HepG2 (cell line): ENCODE results near the gene CABLES2. TPM values are rescaled to one million over a fixed set of nuclear protein-coding genes. Genes with fewer than 3 reads are reported as not detected.

Experiments used
- KAT8 ChIP-seq: IDR thresholded peaks from 2 replicates; pipeline ENCODE4 v1.6.1; 2016; ENCODE audit warnings: missing genetic modification reagents, missing compliant biosample characterization
- NFATC3 ChIP-seq: sonication (generic); formaldehyde crosslinking; IDR thresholded peaks from 2 replicates; pipeline ENCODE4 v1.5.1; 2020; ENCODE audit warnings: mild to moderate bottlenecking, missing genetic modification reagents
- PCBP1 ChIP-seq: fragments of 200-400 bp; formaldehyde crosslinking; IDR thresholded peaks from 2 replicates; pipeline ENCODE4 v1.6.1; 2017; ENCODE audit warnings: mild to moderate bottlenecking, low read depth, low read length, borderline replicate concordance
- POLR2G ChIP-seq: fragments of 200-400 bp; formaldehyde crosslinking; IDR thresholded peaks from 2 replicates; pipeline ENCODE4 v1.6.1; 2018; ENCODE audit warnings: mild to moderate bottlenecking, low read depth, low read length, moderate library complexity
- RELA ChIP-seq: sonication (generic); formaldehyde crosslinking; IDR thresholded peaks from 2 replicates; pipeline ENCODE4 v1.4.0; 2020; ENCODE audit warnings: missing genetic modification reagents
- SMAD9 ChIP-seq: sonication (generic); formaldehyde crosslinking; IDR thresholded peaks from 2 replicates; pipeline ENCODE4 v1.5.1; 2020; ENCODE audit warnings: mild to moderate bottlenecking, missing genetic modification reagents
- SNRNP70 ChIP-seq: fragments of 200-400 bp; formaldehyde crosslinking; IDR thresholded peaks from 2 replicates; pipeline ENCODE4 v1.6.1; 2017; ENCODE audit warnings: mild to moderate bottlenecking, low read depth, low read length, moderate library complexity
- YEATS4 ChIP-seq: sonication (generic); formaldehyde crosslinking; IDR thresholded peaks from 2 replicates; pipeline ENCODE4 v1.4.0; 2020; ENCODE audit warnings: missing genetic modification reagents, borderline replicate concordance
- ZNF234 ChIP-seq: sonication (generic); formaldehyde crosslinking; conservative IDR thresholded peaks from 2 replicates; pipeline ENCODE4 v1.5.1; 2020; ENCODE audit warnings: mild to moderate bottlenecking, missing genetic modification reagents
- ZNF607 ChIP-seq: sonication (generic); formaldehyde crosslinking; IDR thresholded peaks from 2 replicates; pipeline ENCODE4 v1.5.1; 2020; ENCODE audit warnings: missing genetic modification reagents, mild to moderate bottlenecking, borderline replicate concordance
- ZSCAN20 ChIP-seq: sonication (generic); formaldehyde crosslinking; IDR thresholded peaks from 2 replicates; pipeline ENCODE4 v1.4.0; 2020; ENCODE audit warnings: missing genetic modification reagents, mild to moderate bottlenecking, borderline replicate concordance
- ZSCAN25 ChIP-seq: sonication (generic); formaldehyde crosslinking; IDR thresholded peaks from 2 replicates; pipeline ENCODE4 v1.8.0; 2022; ENCODE audit warnings: mild to moderate bottlenecking, missing genetic modification reagents
- polyA plus RNA-seq, 8 experiments: library from polyadenylated mRNA; depleted of rRNA in 3 of 8; stranded (reverse) in 7 of 8; unstranded in 1 of 8; fragments of >200 nt; fragmentation: Illumina TruSeq in 4 of 8; extraction: Trizol in 4 of 8; gene quantifications; 2 replicates each; pipeline versions ENCODE4 v1.2.1 to v1.2.3, GENCODE V29; 2011 to 2016; ENCODE audit warnings: low read depth in 4 of 8, missing spikeins in 1 of 8, mixed read lengths in 1 of 8; ENCODE audit not compliant: insufficient read depth in 1 of 8
- total RNA-seq, 5 experiments: library from RNA; depleted of rRNA; stranded (reverse); fragments of >200 nt; fragmentation: Illumina TruSeq; extraction: Trizol; gene quantifications; 2 replicates each; pipeline ENCODE4 v1.2.3, GENCODE V29; 2016; ENCODE audit warnings: low read depth in 1 of 5
- TF ChIP-seq, protein P1 (sequence below): sonication (generic); IDR thresholded peaks from 2 replicates; pipeline ENCODE4 v1.6.1; 2016; ENCODE audit warnings: low read depth, borderline replicate concordance
- TF ChIP-seq, protein P2 (sequence below): sonication (generic); formaldehyde crosslinking; IDR thresholded peaks from 2 replicates; pipeline ENCODE4 v1.8.1; 2022; ENCODE audit warnings: mild to moderate bottlenecking, missing genetic modification reagents
- TF ChIP-seq, protein P3 (sequence below): sonication (generic); formaldehyde crosslinking; IDR thresholded peaks from 2 replicates; pipeline ENCODE4 v1.4.0; 2020; ENCODE audit warnings: mild to moderate bottlenecking, missing genetic modification reagents

CABLES2 gene
- total and polyA plus RNA-seq, 2 of the 13 experiments (the other 11 are each of a cell fraction or from before 2014, with no cell fraction given): 5.2 to 9.7 TPM

DNA sequence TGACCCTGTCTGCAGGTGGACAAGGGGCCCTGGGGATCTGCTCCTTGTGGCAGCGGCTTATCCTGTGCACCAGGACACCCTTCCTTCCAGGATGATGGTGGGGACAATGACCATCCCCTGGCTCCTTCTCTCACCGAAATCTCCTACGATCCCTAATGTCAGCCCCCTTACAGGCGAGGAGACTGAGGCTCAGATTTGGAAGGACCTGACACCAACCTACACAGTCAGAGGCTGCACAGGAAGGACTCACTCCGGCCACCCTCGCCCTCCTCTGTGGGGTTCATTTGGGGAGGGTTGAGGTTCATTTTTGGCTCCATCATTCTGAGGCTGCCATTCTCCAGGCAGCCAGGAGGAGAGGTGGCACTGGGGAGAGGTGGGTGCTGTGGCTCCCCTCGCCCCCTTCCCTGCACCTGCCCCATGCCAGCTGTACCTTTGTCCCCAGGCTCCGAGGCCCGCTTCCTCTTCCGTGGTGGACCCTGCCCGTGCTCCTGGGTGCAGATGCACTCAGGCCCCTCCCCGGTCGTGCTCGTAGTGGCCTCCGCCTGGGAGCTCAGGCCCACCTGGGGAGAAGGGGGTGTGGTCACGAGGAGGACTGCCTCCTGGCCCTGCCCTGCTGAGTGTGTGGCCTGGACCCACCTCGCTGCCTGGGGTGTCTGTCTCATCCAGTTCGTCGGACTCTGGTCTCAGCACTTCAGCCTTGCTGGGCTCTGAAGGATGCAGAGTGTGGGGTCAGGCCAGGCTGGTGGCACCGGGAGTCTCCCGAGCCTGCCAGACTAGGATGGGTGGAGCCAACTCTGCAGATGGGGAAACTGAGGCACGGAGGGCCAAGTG lies 5.3 kb upstream of the CABLES2 start (continued):
- TF ChIP-seq YEATS4 (0 out of 2 replicates have a peak, but pooled peaks have one; percentile 9), NFATC3 (CRISPR knock-in tag) (no peak), ZSCAN20 (CRISPR knock-in tag) (no peak), POLR2G (no peak; the same call in 1 of the 2 replicates), SNRNP70 (no peak), SMAD9 (CRISPR knock-in tag) (no peak), KAT8 (CRISPR knock-in tag) (0 out of 2 replicates have a peak, but pooled peaks have one; percentile 28), PCBP1 (no peak), ZNF234 (CRISPR knock-in tag) (no peak), ZNF607 (CRISPR knock-in tag) (no peak), ZSCAN25 (CRISPR knock-in tag) (no peak; the same call in 1 of the 2 replicates), RELA (CRISPR knock-in tag) (no peak)
- TF ChIP-seq, protein P1, sequence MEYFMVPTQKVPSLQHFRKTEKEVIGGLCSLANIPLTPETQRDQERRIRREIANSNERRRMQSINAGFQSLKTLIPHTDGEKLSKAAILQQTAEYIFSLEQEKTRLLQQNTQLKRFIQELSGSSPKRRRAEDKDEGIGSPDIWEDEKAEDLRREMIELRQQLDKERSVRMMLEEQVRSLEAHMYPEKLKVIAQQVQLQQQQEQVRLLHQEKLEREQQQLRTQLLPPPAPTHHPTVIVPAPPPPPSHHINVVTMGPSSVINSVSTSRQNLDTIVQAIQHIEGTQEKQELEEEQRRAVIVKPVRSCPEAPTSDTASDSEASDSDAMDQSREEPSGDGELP: peak; percentile 69; the same call in 1 of the 2 replicates
- TF ChIP-seq, protein P2, sequence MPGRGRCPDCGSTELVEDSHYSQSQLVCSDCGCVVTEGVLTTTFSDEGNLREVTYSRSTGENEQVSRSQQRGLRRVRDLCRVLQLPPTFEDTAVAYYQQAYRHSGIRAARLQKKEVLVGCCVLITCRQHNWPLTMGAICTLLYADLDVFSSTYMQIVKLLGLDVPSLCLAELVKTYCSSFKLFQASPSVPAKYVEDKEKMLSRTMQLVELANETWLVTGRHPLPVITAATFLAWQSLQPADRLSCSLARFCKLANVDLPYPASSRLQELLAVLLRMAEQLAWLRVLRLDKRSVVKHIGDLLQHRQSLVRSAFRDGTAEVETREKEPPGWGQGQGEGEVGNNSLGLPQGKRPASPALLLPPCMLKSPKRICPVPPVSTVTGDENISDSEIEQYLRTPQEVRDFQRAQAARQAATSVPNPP (CRISPR knock-in tag): no peak
- TF ChIP-seq, protein P3, sequence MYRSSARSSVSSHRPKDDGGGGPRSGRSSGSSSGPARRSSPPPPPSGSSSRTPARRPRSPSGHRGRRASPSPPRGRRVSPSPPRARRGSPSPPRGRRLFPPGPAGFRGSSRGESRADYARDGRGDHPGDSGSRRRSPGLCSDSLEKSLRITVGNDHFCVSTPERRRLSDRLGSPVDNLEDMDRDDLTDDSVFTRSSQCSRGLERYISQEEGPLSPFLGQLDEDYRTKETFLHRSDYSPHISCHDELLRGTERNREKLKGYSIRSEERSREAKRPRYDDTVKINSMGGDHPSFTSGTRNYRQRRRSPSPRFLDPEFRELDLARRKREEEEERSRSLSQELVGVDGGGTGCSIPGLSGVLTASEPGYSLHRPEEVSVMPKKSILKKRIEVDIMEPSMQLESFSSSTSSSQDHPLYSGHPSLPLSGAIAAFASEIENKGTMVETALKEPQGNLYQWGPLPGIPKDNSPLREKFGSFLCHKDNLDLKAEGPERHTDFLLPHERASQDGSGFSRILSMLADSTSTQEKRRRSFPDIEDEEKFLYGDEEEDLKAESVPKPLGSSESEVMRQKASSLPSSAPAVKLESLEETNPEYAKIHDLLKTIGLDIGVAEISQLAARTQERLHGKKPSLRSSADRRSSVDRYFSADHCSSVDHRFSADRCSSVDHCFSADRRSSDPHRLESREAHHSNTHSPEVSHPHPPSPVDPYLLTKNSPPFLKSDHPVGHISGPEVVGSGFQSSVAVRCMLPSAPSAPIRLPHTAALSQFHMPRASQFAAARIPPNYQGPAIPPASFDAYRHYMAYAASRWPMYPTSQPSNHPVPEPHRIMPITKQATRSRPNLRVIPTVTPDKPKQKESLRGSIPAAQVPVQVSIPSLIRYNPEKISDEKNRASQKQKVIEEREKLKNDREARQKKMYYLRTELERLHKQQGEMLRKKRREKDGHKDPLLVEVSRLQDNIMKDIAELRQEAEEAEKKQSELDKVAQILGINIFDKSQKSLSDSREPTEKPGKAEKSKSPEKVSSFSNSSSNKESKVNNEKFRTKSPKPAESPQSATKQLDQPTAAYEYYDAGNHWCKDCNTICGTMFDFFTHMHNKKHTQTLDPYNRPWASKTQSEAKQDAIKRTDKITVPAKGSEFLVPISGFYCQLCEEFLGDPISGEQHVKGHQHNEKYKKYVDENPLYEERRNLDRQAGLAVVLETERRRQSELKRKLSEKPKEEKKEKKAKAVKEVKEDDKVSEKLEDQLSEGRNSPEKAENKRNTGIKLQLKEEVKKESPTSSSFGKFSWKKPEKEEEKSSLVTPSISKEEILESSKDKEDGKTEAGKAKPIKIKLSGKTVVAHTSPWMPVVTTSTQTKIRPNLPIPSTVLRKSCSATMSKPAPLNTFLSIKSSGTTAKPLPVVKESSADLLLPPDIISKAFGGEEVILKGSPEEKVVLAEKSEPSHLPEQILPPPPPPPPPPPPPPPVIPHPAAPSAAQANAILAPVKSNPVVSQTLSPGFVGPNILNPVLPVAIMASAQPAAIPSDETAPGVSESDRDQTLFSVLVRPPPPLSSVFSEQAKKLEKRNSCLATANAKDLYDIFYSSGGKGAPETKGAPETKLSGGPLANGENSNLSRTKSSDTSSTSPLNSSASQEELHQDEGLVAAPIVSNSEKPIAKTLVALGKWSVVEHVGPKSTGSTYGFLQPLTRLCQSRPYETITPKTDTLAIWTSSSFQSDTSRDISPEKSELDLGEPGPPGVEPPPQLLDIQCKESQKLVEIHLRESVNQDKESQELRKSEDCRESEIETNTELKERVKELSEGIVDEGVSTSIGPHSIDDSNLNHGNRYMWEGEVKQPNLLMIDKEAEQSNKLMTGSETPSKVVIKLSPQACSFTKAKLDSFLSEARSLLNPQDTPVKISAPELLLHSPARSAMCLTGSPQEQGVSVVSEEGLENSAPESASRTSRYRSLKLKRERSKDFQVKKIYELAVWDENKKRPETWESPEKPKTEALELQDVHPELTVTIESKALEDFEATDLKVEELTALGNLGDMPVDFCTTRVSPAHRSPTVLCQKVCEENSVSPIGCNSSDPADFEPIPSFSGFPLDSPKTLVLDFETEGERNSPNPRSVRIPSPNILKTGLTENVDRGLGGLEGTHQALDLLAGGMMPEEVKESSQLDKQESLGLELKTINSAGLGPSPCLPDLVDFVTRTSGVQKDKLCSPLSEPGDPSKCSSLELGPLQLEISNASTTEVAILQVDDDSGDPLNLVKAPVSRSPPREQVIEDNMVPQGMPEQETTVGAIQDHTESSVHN: no peak
